ENCODE measurements around the gene KRTAP5-5.
A peak's percentile ranks its signal among the peaks of the same experiment; 100 is the strongest.

KRTAP5-5 gene

GRCh38 chr11:1622086-1622485 lies 7.5 kb upstream of the KRTAP5-5 start, which contains the start of gene KRTAP5-4:
Gene KRTAP5-4, minus strand, starts transcription at chr11:1622138. Its CDS starts 45 bp downstream, at chr11:1622093.
- FAIRE-seq (no peak), DNase-seq (ENCODE audit: insufficient read length, low spot score) (no peak)
- no peak for TF ChIP-seq CTCF (IDR thresholded peaks at IDR 0.05; ENCODE audit: insufficient read depth, missing control alignments)

GRCh38 chr11:1623716-1624115 lies 5.9 kb upstream of the KRTAP5-5 start:
- no peak for FAIRE-seq
- no peak for TF ChIP-seq CTCF (IDR thresholded peaks at IDR 0.05; ENCODE audit: insufficient read depth, missing control alignments)
- no peak for DNase-seq (ENCODE audit: insufficient read length, low spot score)

GRCh38 chr11:1624621-1625020 lies 5.0 kb upstream of the KRTAP5-5 start:
- FAIRE-seq (no peak), DNase-seq (ENCODE audit: insufficient read length, low spot score) (no peak)
- TF ChIP-seq CTCF (IDR thresholded peaks at IDR 0.05; ENCODE audit: insufficient read depth, missing control alignments), result no peak

GRCh38 chr11:1625541-1625940 lies 4.0 kb upstream of the KRTAP5-5 start:
- TF ChIP-seq CTCF (IDR thresholded peaks at IDR 0.05; ENCODE audit: insufficient read depth, missing control alignments), result no peak
- no peak for DNase-seq (ENCODE audit: insufficient read length, low spot score)
- FAIRE-seq, result no peak

- no peak for DNase-seq (ENCODE audit: insufficient read length, low spot score)
- no peak for FAIRE-seq
Observed at GRCh38 chr11:1628506-1629325, 859 bp upstream of the KRTAP5-5 start.

GRCh38 chr11:1630271-1630670 lies 696 bp downstream of the KRTAP5-5 start:
- TF ChIP-seq CTCF (IDR thresholded peaks at IDR 0.05; ENCODE audit: insufficient read depth, missing control alignments), result no peak
- no peak for DNase-seq (ENCODE audit: insufficient read length, low spot score)
- FAIRE-seq, result no peak

More at GRCh38 chr11:1628506-1629325, 859 bp upstream of the KRTAP5-5 start:
- peak; percentile 64 for TF ChIP-seq CTCF (IDR thresholded peaks at IDR 0.05; ENCODE audit: insufficient read depth, missing control alignments)

GRCh38 chr11:1631066-1631568 lies 1.5 kb downstream of the KRTAP5-5 start:
- no peak for TF ChIP-seq CTCF (IDR thresholded peaks at IDR 0.05; ENCODE audit: insufficient read depth, missing control alignments)
- FAIRE-seq (no peak), DNase-seq (ENCODE audit: insufficient read length, low spot score) (no peak)
